Ecto neural progenitor cell (in vitro differentiated cells): ENCODE results near the gene ID2.
"Not testable (repeated sequence)": the region's sequence is repeated elsewhere in the genome, so short reads cannot be mapped to it uniquely, and the experiment has no call there.

Experiments used
- DNase-seq: peaks from one replicate; pipeline ENCODE4 v3.0.0-alpha.2; 2018; ENCODE audit warnings: low spot score

ID2 gene

DNA sequence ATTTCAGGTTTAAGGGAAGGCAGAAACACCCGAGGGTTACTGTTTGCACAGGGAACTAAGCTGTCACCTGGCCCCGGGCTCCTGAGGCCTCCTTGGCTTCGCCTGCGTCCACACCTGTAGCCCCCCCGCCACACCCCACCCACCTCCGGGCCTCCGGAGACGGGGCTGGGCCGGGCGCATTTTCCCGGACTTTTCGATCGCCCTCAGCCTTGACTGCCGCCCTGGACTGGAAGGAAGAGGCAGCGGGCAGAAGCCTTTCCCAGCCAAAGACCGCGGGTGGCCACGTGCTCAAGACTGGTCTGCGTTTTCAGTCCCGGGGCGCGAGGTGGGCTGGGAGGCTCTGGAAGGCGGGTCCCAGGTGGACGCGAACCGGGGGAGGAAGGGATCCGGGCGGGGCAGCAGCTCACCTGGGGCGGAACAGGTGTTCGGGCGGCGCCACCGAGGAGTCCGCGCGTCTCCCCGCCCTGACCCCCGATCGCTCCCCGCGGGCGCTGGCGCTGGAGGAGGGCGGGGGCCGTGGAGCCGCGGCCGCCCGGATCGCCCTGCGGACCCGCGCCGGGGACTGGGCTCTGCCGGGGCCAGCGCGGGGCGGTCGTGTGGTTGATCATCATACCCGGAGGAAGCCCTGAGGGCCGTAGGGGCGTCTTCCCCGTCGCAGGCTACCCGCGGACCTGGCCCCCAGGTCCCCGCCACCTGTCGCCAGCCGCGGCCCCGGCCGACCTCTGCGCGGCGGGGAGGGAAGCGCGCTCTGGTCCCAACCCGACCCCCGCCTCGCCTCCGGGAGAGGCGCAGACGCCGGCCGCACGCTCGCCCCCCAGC is 3.2 kb downstream of the ID2 start:
- peak; percentile 84 for DNase-seq

DNA sequence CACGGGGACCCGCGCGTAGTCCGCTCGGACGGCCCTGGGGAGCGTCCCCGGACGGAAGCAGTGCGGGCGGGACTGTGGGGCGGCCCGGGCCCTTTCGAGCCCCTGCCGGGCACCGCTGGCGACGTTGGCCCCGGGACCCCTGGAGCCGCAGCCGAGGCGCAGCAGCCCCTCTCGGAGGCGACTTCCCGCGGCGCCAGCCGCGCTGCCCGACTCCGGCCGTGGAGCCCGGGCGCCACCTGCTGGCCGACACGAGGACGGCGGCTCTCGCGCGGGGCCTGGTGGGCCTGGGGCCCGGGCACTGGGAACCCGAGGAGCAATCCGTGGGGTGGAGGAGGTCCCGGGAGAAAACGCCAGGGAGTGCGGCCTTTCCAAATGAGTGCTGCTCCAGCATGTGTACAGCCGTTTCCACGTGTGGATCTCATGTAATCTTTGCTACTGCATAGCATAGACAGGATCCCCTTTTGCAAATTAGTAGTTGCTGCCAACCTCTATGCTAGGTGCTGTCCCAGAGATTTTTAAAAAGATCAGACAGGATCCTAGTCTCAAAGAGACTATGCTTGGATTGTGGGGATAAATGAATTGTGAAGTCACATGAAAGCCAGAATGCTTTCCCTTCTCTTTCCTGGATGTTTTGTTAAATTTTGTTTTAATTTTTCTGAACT is 4.0 kb downstream of the ID2 start:
- DNase-seq = peak; percentile 93

DNA sequence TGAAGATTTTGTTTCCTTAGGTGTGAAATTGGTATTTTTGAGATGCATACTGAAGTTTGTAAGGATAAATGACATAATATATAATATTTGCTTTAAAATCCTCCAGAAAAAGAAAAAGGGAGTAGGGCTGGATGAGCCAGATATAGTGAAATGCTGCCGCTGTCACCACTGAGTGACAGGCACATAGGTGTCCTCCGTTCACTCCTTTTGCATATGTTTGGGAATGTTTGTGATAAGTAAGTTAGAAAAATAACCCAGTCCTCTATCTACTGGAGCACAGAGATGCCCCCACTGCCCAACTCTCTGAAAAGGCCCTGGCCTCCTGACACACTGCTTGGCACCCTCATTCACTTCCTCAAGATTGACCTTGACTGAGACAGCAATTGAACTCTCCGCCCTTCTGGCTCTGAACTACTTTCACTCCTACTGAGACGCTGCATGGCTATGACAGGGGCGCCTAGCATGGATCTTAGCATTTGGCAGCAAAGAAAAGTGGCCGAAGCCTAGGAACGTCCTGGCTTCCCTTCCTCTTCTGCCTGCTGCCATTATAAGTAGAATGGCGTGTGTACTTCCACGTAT is 10.1 kb downstream of the ID2 start:
- DNase-seq = no peak

DNA sequence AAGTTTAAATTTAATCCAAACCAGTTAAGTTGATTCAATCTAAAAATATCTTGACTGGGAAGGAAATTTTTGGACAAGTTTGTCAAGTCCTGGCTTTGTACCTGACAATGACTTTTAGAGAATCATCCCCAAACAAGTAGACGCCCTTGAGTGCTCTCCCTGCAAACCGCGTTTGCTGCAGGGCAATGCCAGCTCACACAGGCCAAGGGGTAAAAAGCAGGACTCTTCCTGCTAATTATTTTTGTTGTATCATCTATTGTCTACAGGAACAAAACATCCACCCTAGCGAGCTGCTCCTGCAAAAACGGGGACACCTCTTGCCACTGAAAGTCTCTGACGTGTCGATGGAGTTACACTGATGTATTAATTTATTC is 10.9 kb downstream of the ID2 start:
- DNase-seq = no peak

DNA sequence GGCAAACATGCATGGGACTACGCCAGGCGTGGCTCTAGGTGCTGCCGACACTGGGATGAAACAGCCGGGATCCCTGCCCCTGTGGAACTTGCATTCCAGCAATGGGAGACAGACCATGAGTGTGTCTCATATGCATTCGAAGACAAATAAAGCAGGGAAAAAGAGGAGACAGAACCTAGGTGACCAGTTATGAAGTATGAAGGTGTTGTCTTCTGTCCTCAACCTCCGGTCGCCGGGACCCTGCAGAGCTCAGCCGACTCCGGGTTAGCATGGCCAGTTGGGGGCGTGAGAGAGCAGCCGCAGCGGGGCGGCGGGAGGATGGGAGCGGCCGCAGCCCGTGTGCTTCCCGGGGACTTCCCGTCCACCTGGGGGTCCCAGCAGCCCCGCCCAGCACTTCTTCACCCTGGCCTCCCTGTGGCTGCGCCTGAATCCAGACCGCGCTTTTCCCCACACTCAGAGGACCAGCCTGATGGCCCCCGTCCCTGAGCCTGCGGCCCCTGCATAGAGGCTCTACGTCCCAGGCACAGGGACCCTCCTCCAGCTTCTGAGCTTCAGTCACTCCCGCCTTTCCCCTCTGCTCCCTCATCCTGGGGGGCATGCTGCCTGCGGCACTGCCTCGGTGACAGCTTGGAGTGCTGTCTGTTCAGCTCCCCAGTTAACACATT is 11.4 kb downstream of the ID2 start:
- peak; percentile 74 for DNase-seq

DNA sequence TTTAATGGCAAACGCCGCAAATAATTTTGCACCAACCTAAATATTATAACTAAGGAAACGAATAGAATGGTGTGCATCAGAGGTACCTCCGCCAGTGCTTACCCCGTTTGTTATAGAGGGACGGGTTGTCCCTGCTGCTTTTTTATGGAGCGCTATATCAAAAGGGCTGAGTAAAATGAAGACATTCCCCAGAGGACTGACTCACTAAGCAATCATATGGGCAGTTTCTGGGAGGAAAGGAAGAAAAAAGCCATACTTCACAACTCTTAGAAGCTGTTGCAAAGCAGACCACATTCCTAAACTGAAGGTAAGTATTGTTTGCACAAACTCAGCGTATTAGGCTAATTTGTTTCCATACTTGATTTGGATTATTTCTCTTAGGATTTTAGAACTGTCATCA is 12.9 kb downstream of the ID2 start:
- DNase-seq = no peak

DNA sequence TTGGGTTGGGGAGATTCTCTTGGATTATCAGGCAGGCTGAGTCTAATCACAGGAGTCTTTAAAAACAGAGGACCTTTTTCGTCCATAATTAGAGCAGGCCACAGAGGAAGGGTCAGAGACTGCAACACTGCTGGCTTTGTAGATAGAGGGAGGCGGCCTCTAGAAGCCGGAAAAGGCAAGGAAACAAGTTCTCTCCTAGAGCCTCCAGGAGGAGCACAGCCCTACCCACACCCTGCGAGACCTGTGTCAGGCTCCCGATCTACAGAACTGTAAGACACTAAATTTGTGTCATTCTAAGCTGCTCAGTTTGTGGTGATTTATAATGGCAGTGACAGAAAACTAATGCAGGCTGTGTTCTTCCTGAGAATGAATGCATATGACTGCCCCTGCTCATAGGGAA is 15.3 kb downstream of the ID2 start:
- no peak for DNase-seq

DNA sequence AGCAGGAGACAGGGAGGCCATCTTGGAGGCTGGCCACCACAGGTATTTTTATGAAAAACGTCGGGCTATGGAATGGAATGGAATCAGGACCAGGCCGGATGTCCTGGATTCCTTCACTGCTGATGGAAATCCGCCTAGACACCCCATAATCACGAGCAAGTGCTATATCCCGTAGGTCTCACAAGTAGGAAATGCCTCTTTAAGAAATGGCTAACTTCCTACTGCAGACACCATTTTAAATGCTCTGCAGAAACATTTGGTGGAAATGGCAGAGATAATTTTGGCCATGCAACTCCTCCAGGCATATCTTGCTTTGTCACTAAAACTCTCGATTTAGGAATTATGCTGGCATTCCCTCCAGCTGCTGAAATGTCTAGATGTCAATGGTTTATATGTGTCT is 18.0 kb downstream of the ID2 start:
- DNase-seq = no peak

DNA sequence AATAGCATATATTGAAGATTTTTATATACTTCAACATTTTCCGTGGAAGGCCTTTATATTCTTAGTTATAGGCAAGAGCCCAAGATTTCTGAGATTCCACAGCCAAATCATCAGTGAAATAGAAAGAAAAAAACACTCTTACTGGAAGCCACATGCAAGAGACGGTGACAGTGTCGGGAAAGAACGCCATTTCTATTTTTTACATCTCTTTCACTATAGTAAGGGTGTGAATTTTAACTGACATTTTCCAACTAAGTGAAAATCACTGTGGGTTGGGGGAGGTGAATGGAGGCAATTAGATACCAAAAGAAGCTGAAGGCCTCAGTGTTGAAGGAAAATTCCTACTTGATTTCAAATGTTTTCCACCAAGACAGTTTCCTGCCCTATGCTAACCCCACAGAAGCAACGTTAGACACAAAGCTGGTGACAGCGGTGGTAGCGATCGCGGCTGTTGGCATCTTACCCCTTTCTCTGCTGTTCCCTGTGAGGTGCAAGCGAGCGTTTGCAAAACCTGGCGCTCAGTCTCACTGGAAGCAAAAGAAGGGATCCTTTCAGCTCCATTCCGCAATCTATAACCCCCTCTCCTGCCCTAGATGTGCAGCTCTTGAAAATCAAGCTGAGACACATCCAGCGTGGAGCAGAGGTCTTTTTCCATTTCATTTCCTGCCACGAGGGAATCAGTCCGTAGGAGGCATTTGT is 20.0 kb downstream of the ID2 start:
- DNase-seq = no peak

DNA sequence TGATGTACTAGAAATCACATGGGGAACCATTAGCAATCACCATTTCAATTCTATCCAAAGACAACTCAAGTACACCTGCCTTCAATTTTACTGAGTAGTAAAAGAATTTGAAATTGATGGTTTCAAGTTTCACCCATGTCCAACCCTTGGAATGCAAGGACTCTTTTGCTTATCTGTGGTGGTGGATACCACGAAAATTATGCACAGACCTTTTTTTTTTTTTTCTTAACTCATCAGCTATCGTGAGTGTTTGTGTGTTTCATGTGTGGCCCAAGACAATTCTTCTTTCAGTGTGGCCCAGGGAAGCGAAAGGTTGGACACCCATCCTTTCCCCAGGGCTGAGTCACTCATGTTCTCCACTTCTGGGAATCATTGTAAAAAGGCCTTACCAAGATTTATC is 23.1 kb downstream of the ID2 start:
- no peak for DNase-seq

DNA sequence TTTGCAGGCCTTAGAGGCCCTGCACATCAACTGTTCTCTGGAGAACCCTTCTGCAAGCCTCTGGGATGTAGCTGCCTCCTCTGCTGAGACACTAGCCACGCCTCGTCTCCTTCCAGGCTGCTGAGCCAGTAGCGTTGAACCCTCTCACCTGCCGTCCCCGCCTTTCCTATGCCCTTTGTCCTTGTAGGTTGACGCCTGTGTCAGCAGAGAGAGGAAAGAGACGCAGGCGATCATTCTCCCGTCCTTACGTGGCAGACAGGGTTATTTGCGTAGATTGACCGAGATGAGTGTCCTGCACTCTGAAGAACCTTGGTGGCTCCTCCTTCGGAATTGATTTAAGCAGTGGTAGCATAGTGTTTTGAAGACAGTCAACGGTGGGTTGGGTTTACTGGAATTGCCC is 27.8 kb downstream of the ID2 start:
- no peak for DNase-seq

DNA sequence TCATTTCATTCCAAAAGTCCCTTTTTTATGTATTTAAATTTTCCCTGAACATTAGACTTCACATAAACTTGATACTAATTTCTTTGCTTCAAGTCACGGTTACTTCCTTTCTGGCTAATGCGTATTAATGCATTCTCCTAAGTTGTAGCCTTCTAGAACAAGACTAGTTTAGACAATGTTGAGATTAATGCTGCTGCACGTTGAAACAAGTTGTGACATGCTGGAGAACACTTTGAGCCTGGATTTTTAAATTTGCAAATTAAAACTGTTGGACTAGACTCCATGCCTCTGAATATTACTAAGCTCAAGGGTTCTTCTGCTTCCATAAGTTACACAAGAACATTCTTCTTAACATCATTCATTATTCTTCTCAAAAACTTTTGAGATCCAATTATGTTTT is 29.1 kb downstream of the ID2 start:
- no peak for DNase-seq

DNA sequence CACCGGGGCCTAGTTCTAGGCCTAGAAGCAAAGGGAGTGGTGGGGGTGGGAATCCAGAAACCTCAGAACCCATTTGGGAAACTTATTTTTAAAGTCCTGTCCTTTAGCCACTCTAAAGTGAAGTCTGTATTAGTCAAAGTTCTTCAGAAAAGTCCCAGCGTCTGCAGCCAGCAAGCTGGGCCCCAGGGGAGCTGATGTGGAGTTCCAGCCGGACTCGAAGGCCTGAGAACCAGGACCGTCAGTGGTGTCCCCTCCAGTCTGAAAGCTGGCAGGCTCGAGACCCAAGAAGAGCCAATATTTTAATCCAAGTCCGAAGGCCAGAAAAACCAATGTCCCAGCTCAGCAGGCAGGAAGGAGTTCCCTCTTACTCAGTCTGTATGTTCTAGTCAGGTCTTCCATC is 32.4 kb downstream of the ID2 start:
- no peak for DNase-seq

DNA sequence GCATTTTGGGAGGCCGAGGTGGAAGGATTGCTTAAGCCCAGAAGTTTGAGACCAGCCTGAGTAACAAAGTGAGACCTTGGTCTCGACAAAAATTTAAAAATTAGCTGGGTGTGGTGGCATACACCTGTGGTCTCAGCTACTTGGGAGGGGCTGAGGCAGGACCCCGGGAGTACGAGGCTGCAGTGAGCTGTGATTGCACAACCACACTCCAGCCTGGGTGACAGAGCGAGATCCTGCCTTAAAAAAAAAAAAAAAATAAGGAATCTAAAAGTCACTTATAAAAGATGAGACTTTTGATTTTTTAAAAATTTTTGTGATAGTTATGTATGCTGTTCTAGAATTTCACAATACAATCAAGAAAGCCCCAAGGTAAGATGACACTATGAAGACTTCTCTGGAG is 33.1 kb downstream of the ID2 start:
- DNase-seq = no peak

DNA sequence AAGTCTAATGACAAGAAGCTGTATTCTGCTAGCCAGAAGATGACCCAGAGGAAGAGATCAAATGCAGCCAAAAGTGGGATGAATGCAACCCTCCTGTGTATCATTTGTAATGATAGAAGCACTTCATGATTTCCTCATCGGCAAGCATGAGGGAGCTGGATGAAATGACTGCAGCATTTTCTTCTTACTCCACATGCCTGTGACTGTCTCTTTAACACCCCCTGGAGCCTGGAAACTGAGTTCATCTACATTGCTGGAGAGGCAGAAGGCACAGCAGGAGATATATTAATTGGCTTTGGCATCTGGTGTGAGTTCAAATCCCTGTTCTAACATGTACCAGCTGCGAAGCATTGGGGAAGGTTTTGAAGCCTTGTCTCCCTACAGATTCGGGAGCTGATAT is 37.7 kb downstream of the ID2 start:
- DNase-seq = no peak

DNA sequence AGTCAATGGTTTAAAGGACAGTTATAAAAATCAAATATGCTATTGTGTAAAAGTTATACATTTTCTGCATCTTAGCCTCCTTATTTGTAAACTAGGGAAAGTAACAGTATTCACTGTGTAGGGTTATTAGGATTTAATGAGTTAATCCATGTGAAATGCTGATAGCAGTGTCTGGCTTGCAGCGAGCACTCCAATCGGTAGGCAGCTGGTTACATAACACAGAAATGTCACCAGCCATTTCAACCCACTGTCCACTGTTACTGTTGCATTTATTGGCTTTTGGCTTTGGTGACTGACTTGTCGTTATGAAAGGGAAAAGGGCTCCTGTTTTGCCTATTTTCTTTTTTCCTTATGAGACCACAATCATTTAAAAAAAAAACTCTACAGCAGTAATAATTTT is 38.9 kb downstream of the ID2 start:
- no peak for DNase-seq

DNA sequence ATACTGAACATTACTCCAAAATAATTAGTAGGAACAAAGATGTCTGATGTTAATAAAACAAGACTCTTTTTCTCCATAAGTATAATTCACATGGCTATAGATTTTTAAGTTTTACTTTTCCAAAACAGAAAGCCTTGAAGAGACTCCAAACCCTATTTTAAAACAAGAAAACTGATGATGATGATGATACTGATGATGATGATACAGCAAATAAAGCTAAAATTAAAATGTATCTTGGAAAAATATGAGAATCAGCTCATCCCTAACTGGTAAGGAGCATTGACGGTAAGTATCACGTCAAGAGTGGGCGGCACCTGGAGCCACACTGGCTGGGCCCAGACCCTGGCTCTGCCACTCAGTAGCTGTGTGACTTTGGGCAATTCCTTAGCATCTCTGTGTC is 39.6 kb downstream of the ID2 start:
- no peak for DNase-seq

DNA sequence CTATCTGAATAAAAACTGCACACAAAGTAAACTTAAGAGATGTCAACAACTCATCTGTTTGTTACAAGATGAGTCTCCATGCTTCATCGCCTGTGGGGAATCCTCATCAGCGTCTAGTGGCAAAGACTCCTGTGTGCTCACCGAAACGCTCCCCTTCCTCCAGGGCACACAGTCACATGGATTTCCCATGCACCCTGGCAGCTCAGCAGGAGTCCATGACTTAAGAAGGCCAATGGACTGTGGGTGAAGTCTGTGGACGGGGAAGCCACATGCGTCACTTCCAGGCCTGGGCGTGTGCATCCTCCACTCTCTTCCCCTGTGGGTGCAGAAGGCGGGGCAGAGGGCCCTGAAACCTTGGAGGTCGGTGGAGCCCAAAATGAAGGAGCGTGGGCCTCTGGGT is 41.1 kb downstream of the ID2 start:
- no peak for DNase-seq

DNA sequence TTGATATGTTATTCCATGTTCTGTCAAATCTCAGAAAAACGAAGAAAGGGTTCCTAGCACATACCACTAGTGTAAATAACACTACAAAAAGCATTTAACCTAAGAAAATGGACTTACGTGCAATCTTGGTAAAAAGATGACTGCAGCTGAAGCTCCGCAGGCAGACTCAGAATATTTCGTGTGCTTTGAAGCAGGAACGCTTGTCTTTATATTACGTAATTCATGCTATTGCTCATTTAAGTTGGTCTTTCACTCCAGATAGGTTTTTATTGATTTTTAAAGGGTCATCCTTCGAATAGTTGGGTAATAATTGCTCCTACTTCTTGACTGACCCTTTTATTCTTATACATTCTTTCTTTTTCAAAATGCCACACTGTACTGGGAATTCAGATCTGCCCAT is 44.0 kb downstream of the ID2 start:
- no peak for DNase-seq

DNA sequence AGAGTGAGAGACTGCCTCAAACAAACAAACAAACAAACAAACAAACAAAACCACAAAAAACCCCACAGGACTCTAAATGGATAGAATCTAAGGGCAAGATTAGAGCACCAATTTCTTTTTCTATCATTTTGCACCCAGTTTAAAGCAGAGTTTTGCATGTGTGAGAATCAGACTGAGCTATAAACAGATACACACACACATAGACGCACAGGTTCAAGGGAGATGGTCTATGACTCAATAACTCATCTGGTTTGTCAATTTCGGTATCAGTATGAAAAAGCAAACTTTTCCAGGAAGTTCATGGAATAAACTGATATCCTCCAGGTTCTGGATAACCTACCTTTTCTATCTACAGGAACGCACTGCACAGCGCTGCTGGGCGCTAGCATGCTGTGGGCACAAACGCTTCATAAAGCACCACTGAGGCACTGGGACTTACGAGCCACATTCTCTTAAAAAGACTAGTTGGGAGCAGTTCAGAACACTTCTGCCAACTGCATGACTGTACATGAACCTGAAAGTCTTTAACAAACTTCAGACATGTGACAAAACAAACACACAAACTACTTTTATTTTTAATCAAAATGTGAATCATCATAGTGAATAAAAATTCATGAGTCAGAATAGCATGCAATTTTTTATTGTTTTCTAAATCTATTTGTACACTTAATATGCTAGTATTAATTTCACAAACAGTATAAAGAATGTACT is 46.6 kb downstream of the ID2 start:
- DNase-seq = no peak

DNA sequence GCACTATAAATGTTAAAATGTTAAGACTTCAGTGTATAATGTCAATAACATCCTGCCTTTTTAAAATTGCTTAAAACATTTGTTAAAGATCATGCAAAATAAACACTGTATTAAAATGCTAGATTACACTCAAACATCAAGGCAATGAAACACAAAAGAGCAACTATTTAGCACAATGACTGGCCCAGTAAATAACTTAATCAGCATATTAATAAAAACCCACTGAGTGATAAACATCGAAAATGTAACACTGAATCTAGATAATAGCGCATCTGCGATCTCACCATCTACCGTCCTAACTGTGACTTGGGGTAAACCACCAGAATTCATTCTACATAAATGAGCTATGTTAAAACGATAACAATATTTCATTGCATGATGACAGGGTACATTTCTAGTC is 47.2 kb downstream of the ID2 start:
- DNase-seq = not testable (repeated sequence)

DNA sequence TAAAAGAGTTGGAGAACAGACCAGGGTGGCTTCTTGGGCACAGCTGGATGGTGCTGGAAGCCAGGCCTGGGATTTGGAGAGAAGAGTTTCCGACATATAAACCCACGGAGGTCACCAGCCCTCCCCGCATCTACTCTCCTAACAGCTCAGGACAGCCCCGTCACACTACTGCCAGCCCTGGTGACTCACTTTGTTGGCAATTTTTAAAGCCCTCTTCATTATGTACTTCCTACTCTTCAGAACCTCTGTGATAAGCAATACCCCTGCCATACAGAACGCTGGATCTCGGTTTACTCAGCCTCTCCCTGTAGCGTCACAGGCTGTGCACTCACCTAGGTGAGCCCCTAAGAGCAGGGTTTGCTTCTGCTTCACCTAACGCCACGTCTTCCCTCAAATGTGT is 48.1 kb downstream of the ID2 start:
- DNase-seq = no peak
